Measurements from ENCODE around the gene TCL1B. TPM values are rescaled to one million over a fixed set of nuclear protein-coding genes. Genes with fewer than 3 reads are reported as not detected.

The TCL1B gene
- total RNA-seq, 3 donors from 2014 or later, result not detected

DNA sequence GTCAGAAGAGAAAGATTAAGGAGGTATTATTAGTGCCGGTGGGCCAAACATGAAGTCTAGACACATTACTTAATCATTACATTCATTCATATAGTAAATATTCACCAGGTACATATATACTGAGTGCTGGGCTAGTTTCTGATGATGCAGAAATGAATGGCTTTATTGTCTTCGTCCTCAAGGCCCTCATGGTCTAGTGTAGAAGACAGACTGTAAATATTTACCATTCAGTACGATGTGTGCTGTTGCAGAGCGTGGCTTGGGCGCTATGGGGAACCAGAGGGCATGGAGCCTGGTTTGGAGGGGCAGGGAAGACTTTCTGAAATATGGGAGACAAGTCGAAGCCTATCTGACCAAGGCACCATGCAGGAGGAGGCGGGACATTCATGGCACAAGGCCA, 37.0 kb upstream of the TCL1B start:
- TF ChIP-seq POLR2AphosphoS5 (IDR thresholded peaks at IDR 0.05), result no peak
- no peak for TF ChIP-seq POLR2A (IDR thresholded peaks at IDR 0.05)
- TF ChIP-seq, protein P1, sequence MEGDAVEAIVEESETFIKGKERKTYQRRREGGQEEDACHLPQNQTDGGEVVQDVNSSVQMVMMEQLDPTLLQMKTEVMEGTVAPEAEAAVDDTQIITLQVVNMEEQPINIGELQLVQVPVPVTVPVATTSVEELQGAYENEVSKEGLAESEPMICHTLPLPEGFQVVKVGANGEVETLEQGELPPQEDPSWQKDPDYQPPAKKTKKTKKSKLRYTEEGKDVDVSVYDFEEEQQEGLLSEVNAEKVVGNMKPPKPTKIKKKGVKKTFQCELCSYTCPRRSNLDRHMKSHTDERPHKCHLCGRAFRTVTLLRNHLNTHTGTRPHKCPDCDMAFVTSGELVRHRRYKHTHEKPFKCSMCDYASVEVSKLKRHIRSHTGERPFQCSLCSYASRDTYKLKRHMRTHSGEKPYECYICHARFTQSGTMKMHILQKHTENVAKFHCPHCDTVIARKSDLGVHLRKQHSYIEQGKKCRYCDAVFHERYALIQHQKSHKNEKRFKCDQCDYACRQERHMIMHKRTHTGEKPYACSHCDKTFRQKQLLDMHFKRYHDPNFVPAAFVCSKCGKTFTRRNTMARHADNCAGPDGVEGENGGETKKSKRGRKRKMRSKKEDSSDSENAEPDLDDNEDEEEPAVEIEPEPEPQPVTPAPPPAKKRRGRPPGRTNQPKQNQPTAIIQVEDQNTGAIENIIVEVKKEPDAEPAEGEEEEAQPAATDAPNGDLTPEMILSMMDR (IDR thresholded peaks at IDR 0.05), result no peak
- no peak for DNase-seq (ENCODE audit: low spot score in 2 of 2)
- Histone ChIP-seq H3K27me3 (peaks cover 0 to 5% of the 10 kb centered on the region in 2 donors), H3K4me3 (no peak overlapping the region), H3K9me3 (no peaks in the 10 kb centered on the region), H3K4me1 (no peaks in the 10 kb centered on the region), H3K27ac (no peak overlapping the region), H3K36me3 (no peaks in the 10 kb centered on the region)
- intact Hi-C loops (cut with DNase I; ENCODE audit: low total_unique reads), result no loop called here

- Histone ChIP-seq H3K36me3 (no peaks in the 10 kb centered on the region), H3K4me1 (no peaks in the 10 kb centered on the region), H3K4me3 (no peak overlapping the region), H3K27ac (no peak overlapping the region), H3K27me3 (no peaks in the 10 kb centered on the region), H3K9me3 (no peaks in the 10 kb centered on the region)
- DNase-seq (ENCODE audit: low spot score in 2 of 2), result no peak
- TF ChIP-seq POLR2A (IDR thresholded peaks at IDR 0.05), result no peak
- TF ChIP-seq POLR2AphosphoS5 (IDR thresholded peaks at IDR 0.05), result no peak
- TF ChIP-seq, protein P1 (IDR thresholded peaks at IDR 0.05), result no peak
- intact Hi-C loops (cut with DNase I; ENCODE audit: low total_unique reads), result no loop called here
Measured at GRCh38 chr14:95651028-95651427, 35.2 kb upstream of the TCL1B start.

GRCh38 chr14:95651821-95652583, 34.2 kb upstream of the TCL1B start:
- intact Hi-C loops (cut with DNase I; ENCODE audit: low total_unique reads), result no loop called here
- Histone ChIP-seq H3K36me3 (no peaks in the 10 kb centered on the region), H3K4me1 (no peaks in the 10 kb centered on the region), H3K27ac (no peak overlapping the region), H3K4me3 (no peak overlapping the region), H3K9me3 (no peaks in the 10 kb centered on the region), H3K27me3 (no peaks in the 10 kb centered on the region)
- TF ChIP-seq, protein P1 (IDR thresholded peaks at IDR 0.05), result no peak
- TF ChIP-seq POLR2A (IDR thresholded peaks at IDR 0.05), result no peak
- TF ChIP-seq POLR2AphosphoS5 (IDR thresholded peaks at IDR 0.05), result no peak
- DNase-seq (ENCODE audit: low spot score in 2 of 2), result no peak

DNA sequence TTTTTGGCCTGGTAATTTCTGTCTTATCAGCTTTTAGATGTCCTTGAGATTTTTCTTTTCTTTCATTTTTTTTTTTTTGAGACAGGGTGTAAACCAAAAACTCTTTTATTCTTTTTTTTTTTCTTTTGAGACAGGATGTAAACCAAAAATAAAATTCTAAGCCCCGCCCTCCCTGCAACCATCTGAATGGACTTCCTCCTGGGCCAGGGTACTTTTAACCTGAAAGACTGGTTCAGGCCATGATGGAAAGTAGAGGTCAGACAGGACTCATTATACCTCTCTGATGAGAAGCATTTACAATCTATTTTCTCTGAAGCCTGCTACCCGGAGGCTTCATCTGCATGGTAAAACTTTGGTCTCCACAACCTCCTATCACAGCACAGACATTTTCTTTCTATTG, 33.5 kb upstream of the TCL1B start:
- Histone ChIP-seq H3K36me3 (no peaks in the 10 kb centered on the region), H3K9me3 (no peaks in the 10 kb centered on the region), H3K27ac (no peak overlapping the region), H3K4me1 (no peaks in the 10 kb centered on the region), H3K27me3 (no peaks in the 10 kb centered on the region), H3K4me3 (no peak overlapping the region)
- no peak for DNase-seq (ENCODE audit: low spot score in 2 of 2)
- TF ChIP-seq, protein P1 (IDR thresholded peaks at IDR 0.05), result no peak
- TF ChIP-seq POLR2A (IDR thresholded peaks at IDR 0.05), result no peak
- TF ChIP-seq POLR2AphosphoS5 (IDR thresholded peaks at IDR 0.05), result no peak
- intact Hi-C loops (cut with DNase I; ENCODE audit: low total_unique reads), result no loop called here

DNA sequence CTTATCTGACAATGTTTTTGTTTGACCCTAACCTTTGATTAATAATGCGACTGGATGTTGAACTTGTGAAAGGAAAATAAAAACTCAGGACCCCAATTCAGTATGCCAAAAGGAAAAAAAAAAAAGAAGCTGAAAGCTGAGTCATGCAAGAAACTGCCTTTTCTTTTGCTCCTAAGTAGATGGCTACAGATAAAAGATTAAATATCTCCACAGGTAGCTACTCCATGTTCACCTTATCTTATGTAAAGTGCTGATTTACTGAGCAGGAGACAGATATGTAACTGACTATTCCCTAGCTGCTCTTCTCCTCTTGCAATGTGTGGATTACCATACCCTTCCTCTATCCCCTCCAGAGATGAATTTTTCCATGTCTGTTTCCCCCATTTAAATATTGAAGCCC, 30.8 kb upstream of the TCL1B start:
- H3K4me1 ChIP-seq, result no peaks in the 10 kb centered on the region
- no peak overlapping the region for H3K4me3 ChIP-seq
- intact Hi-C loops (cut with DNase I; ENCODE audit: low total_unique reads), result no loop called here
- no peak for DNase-seq (ENCODE audit: low spot score in 2 of 2)
- H3K27ac ChIP-seq, result no peak overlapping the region
- peaks cover 0 to 10% of the 10 kb centered on the region in 2 donors for H3K27me3 ChIP-seq
- TF ChIP-seq POLR2AphosphoS5 (IDR thresholded peaks at IDR 0.05), result no peak
- TF ChIP-seq, protein P1 (IDR thresholded peaks at IDR 0.05), result no peak
- TF ChIP-seq POLR2A (IDR thresholded peaks at IDR 0.05), result no peak
- H3K36me3 ChIP-seq, result no peaks in the 10 kb centered on the region
- H3K9me3 ChIP-seq, result no peaks in the 10 kb centered on the region

Data from breast epithelium (tissue), 4 donors.